GM20000 (cell line): ENCODE results near the gene RRAS2.

Experiments used
- DNase-seq: peaks from one replicate; pipeline ENCODE4 v3.0.0; 2012; ENCODE audit warnings: low spot score
- TF ChIP-seq, protein P1 (sequence below): IDR thresholded peaks from 2 replicates; pipeline ENCODE4 v1.5.1; 2012; ENCODE audit warnings: mild to moderate bottlenecking, control low read depth; ENCODE audit errors: extremely low read depth, missing control alignments

RRAS2 gene

DNA sequence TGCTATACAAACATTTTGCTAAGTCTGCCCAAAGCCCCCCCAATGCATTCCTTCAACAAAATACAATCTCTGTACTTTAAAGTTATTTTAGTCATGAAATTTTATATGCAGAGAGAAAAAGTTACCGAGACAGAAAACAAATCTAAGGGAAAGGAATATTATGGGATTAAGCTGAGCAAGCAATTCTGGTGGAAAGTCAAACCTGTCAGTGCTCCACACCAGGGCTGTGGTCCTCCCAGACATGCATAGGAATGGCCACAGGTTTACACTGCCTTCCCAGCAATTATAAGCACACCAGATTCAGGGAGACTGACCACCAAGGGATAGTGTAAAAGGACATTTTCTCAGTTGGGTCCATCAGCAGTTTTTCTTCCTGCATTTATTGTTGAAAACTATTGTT is 92.4 kb downstream of the RRAS2 start:
- TF ChIP-seq, protein P1, sequence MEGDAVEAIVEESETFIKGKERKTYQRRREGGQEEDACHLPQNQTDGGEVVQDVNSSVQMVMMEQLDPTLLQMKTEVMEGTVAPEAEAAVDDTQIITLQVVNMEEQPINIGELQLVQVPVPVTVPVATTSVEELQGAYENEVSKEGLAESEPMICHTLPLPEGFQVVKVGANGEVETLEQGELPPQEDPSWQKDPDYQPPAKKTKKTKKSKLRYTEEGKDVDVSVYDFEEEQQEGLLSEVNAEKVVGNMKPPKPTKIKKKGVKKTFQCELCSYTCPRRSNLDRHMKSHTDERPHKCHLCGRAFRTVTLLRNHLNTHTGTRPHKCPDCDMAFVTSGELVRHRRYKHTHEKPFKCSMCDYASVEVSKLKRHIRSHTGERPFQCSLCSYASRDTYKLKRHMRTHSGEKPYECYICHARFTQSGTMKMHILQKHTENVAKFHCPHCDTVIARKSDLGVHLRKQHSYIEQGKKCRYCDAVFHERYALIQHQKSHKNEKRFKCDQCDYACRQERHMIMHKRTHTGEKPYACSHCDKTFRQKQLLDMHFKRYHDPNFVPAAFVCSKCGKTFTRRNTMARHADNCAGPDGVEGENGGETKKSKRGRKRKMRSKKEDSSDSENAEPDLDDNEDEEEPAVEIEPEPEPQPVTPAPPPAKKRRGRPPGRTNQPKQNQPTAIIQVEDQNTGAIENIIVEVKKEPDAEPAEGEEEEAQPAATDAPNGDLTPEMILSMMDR: no peak

DNA sequence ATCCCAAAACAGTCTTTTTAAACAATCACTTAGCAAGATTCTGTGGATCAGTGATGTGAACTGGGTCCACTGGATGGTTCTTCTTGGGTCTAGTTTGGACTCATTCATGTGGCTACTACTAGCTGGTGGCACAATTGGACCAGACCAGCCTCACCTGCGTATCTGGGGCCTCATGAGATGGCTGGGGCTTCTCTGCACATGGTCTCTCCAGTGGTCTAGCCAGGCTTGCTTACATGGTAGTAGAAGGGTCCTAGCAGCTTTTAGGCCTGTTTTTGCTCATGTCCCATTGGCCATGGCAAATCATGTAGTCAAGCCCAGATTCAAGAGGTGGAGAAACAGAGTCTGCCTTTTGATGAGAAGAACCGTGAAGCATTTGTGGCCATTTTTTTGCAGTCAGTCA is 94.0 kb downstream of the RRAS2 start:
- DNase-seq: no peak
- TF ChIP-seq, protein P1: no peak

More for the DNA sequence above, 92.4 kb downstream of the RRAS2 start:
- DNase-seq: no peak

DNA sequence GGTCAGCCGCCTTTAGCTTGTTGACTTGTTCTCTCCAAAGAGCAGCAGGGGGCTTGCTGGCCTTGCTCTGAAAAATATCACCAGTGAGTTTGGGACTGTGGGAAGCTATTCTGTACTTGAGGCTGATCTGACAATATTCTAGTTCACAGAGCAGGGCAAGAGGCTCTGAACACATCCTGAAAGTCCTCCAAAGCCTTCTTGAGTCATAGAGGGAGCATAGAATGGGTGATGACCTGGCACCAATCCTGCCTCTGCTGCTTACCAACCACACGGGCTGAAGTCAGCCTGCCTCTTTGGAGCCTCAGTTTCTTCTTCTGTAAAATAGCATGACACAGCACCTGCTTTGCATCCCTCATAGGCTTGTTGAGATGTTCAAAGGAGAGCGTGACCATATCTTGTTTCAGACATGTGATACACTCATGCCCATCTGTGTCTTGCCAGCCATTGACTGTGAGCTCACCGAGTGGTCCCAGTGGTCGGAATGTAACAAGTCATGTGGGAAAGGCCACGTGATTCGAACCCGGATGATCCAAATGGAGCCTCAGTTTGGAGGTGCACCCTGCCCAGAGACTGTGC is 96.6 kb downstream of the RRAS2 start:
- no peak for DNase-seq
- TF ChIP-seq, protein P1: no peak

DNA sequence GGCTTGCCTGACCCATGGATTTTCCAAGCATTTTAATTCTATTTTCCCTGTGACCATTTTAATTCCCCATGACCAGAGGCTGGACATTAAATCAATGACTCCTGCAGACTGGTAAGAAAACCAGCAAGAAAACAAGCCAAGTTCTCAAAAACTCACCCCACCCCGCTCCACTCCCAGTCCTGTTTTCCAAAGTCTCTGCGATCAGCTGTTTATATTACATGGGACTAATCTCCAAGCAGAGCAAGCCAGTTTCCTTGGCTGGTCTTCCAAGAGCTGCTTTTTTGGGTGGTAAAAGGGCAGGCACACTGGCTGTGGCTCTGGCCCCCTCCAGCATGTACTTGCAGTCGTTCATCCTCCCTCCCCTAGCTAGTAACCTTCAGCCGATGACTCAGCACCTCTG is 97.9 kb downstream of the RRAS2 start:
- TF ChIP-seq, protein P1: no peak
- DNase-seq: no peak

DNA sequence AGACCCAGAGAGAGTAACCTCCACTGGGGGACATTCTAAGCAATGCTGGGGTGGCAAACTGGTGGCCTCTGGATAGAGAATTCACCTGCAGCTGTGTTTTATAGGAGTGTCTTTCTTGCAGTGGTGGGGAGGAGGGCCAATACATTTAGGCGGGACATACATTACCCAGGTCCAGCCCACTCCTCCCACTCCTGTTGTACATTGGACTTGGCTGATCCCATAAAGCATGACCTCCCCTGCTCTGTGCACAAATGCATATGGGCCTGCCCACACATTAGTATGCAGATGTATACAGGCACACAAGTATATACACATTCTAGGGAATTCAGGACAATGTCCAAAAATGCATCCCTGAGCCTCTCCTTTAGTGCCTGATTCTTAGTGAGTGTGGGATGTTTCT is 99.1 kb downstream of the RRAS2 start:
- TF ChIP-seq, protein P1: no peak
- DNase-seq: no peak

DNA sequence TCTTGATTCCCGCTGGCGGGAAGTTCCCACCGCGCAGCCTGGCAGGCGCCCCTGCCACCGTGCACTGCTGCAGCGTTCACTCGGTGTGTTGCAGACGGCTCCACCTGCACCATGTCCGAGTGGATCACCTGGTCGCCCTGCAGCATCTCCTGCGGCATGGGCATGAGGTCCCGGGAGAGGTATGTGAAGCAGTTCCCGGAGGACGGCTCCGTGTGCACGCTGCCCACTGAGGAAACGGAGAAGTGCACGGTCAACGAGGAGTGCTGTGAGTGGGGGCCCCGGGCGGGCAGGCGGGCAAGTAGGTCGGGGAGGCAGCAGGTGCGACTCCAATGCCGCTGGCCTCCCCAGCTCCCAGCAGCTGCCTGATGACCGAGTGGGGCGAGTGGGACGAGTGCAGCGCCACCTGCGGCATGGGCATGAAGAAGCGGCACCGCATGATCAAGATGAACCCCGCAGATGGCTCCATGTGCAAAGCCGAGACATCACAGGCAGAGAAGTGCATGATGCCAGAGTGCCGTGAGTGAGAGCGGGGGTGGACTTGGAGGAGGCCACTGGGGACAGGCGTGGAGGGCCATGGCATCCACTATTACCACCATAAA is 99.7 kb downstream of the RRAS2 start:
- TF ChIP-seq, protein P1: no peak
- no peak for DNase-seq

DNA sequence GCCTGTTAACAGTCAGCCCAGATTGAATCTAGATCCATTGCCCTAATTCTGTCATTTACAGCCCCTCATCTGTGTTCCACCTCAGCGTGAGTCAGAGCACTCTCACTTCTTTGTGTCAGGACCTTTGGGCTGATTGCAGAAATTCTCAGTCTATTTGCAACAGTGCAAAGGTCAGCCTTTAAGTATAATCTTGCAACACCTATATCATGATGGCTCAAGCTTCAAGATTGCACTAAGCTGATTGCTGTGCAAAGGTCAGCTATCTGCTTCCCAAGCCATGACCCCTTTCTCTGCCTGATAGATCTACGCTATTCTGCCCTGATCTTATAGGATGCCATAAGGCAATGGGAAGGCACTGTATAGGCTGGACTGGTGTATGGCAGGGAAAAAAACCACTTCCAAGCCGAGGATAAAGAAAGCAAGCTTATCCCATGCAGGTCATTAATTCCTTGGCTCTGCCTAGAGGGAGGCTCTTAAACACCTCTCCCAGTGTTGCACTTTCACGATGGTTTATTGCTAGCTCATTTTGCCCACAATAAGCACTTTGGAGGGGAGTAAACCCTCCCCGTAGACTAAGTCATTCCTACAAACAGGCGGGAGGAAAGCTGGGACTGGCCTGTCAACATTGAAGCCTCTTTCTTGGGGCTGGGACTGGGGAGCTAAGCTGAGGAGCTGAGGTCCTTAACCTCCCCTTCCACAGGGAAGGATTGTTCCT is 100.6 kb downstream of the RRAS2 start:
- TF ChIP-seq, protein P1: no peak
- DNase-seq: no peak
